K562 (cell line): ENCODE measurements around the gene MYBPH. TPM values are rescaled to one million over a fixed set of nuclear protein-coding genes. Genes with fewer than 3 reads are reported as not detected.

Source experiments
- ATAC-seq: fragments of 200-7000 bp; cut with Tn5 transposase; 3 replicates; pipeline ENCODE4 v1.9.1; 2020; ENCODE audit warnings: moderate library complexity
- BruUV-seq: library from RNA; stranded (reverse); fragments of 400-500 nt; replicated peaks from 2 replicates; lab custom pipeline; 2021; lab: Mats Ljungman, UMichigan
- CTCF ChIA-PET: fragments of 300-600 bp; formaldehyde crosslinking; extraction: SDS; loops from one replicate; lab custom pipeline; 2021; ENCODE audit warnings: low intra/inter-chr PET ratio; lab: Yijun Ruan, JAX
- POLR2A ChIA-PET: fragments of 300-600, 350-650 bp; sonication (Branson Sonifier 250); formaldehyde crosslinking; extraction: SDS; loops from one replicate; lab custom pipeline; 2021; ENCODE audit warnings: antibody characterized with exemption, inconsistent platforms; lab: Yijun Ruan, JAX
- DNase-seq, 4 experiments: peaks; one replicate each; pipeline versions ENCODE4 v3.0.0 to v3.0.0-alpha.2; 2011 to 2018; ENCODE audit warnings: low spot score in 3 of 4, mixed read lengths in 3 of 4; ENCODE audit errors: extremely low read depth in 1 of 4
- FAIRE-seq: peaks from 2 replicates; lab custom pipeline; 2011; peaks lifted over from hg19 to GRCh38; lab: Jason Lieb, UNC
- H2AFZ ChIP-seq: 2 replicates; pipeline ENCODE4 v1.6.0; 2011; ENCODE audit warnings: low read depth, low read length, control low read depth, inconsistent platforms
- H3K27ac ChIP-seq: fragments of 200-600 bp; 3 replicates; pipeline ENCODE4 v1.8.0; 2011; ENCODE audit warnings: low read depth, mild to moderate bottlenecking, control low read depth, inconsistent platforms, low read length, moderate library complexity, mixed read lengths; ENCODE audit errors: extremely low read depth
- H3K27me3 ChIP-seq, 2 experiments: fragments of 300-600 bp in 1 of 2; 2 replicates in 1 of 2; 3 replicates in 1 of 2; pipeline versions ENCODE4 v1.6.0 to v1.8.0; 2011; ENCODE audit warnings: inconsistent platforms in 2 of 2, low read length in 2 of 2, mild to moderate bottlenecking in 1 of 2, mixed read lengths in 1 of 2, moderate library complexity in 1 of 2; ENCODE audit not compliant: control insufficient read depth in 2 of 2, insufficient read depth in 2 of 2
- H3K36me3 ChIP-seq: fragments of 300-600 bp; 3 replicates; pipeline ENCODE4 v1.8.0; 2011; ENCODE audit warnings: mild to moderate bottlenecking, low read length, inconsistent platforms; ENCODE audit not compliant: control insufficient read depth, insufficient read depth
- H3K4me1 ChIP-seq, 2 experiments: fragments of 200-600 bp in 1 of 2; replicated peaks in 1 of 2; 2 replicates in 1 of 2; 3 replicates in 1 of 2; pipeline versions ENCODE4 v1.5.1 to v1.8.0; 2011; ENCODE audit warnings: inconsistent platforms in 2 of 2, low read length in 2 of 2, mild to moderate bottlenecking in 1 of 2, mixed read lengths in 1 of 2, moderate library complexity in 1 of 2; ENCODE audit not compliant: control insufficient read depth in 2 of 2, insufficient read depth in 2 of 2
- H3K4me2 ChIP-seq: 2 replicates; pipeline ENCODE4 v1.6.1; 2011; ENCODE audit warnings: low read length, control low read depth, inconsistent platforms, mixed read lengths; ENCODE audit not compliant: insufficient read depth
- H3K4me3 ChIP-seq: fragments of 200-600 bp; sonication (generic), shearing (Covaris generic); 2 replicates; pipeline ENCODE4 v1.5.1; 2016; ENCODE audit warnings: control low read depth, inconsistent platforms
- H3K79me2 ChIP-seq: fragments of 200-600 bp; 3 replicates; pipeline ENCODE4 v1.8.0; 2011; ENCODE audit warnings: low read length, inconsistent platforms; ENCODE audit not compliant: control insufficient read depth, insufficient read depth
- H3K9ac ChIP-seq, 2 experiments: 2 replicates each; pipeline versions ENCODE4 v1.6.0 to v1.6.1; 2011; ENCODE audit warnings: low read depth in 2 of 2, low read length in 2 of 2, control low read depth in 1 of 2, inconsistent platforms in 1 of 2, mild to moderate bottlenecking in 1 of 2, mixed read lengths in 1 of 2; ENCODE audit not compliant: insufficient read depth in 1 of 2
- H3K9me1 ChIP-seq: one replicate; pipeline ENCODE4 v1.6.0; 2011; ENCODE audit warnings: inconsistent platforms, mild to moderate bottlenecking, low read length, moderate library complexity; ENCODE audit not compliant: control insufficient read depth, insufficient read depth
- H3K9me3 ChIP-seq: replicated peaks from 2 replicates; pipeline ENCODE4 v1.5.1; 2011; ENCODE audit warnings: low read depth, low read length, inconsistent platforms; ENCODE audit not compliant: control insufficient read depth, insufficient read depth
- H4K20me1 ChIP-seq: replicated peaks from 2 replicates; pipeline ENCODE4 v1.6.1; 2011; ENCODE audit warnings: low read length, inconsistent platforms, mixed read lengths; ENCODE audit not compliant: control insufficient read depth, insufficient read depth
- BDP1 ChIP-seq: IDR thresholded peaks from 3 replicates; pipeline ENCODE4 v1.6.1; 2011; ENCODE audit not compliant: insufficient read length, insufficient read depth
- ELF4 ChIP-seq: fragments of 450-650 bp; formaldehyde crosslinking; IDR thresholded peaks from 2 replicates; pipeline ENCODE4 v1.4.0; 2022; ENCODE audit warnings: missing genetic modification characterization
- FOXK1 ChIP-seq: sonication (generic); formaldehyde crosslinking; IDR thresholded peaks from 2 replicates; pipeline ENCODE4 v1.8.0; 2022; ENCODE audit warnings: missing genetic modification reagents, mild to moderate bottlenecking, borderline replicate concordance
- FOXM1 ChIP-seq, 2 experiments: fragments of 450-650 bp in 1 of 2; sonication (generic) in 1 of 2; formaldehyde crosslinking in 1 of 2; IDR thresholded peaks; 2 replicates each; pipeline versions ENCODE4 v1.6.1 to v1.9.0; 2017 to 2022; ENCODE audit warnings: low read depth in 2 of 2, mild to moderate bottlenecking in 2 of 2, missing genetic modification reagents in 1 of 2, moderate library complexity in 1 of 2
- MAFK ChIP-seq: IDR thresholded peaks from 2 replicates; pipeline ENCODE4 v1.6.1; 2011; ENCODE audit warnings: low read length, improper control_type of control experiment
- XRCC3 ChIP-seq: fragments of 450-650 bp; IDR thresholded peaks from 2 replicates; pipeline ENCODE4 v1.6.1; 2017; ENCODE audit warnings: mild to moderate bottlenecking, moderate library complexity
- ZNF717 ChIP-seq: fragments of 250-450 bp; sonication (Bioruptor Pico); IDR thresholded peaks from 2 replicates; pipeline ENCODE4 v1.5.0; 2021
- WGBS: fragments of 100-300 bp; shearing (Covaris generic); methylation state at CpG from one replicate; pipeline ENCODE4 v1.1.6; 2016; ENCODE audit warnings: low coverage, mixed read lengths; ENCODE audit not compliant: insufficient coverage; ENCODE audit errors: missing lambda C conversion rate; 5-methylcytosine and 5-hydroxymethylcytosine counted together
- in situ Hi-C: fragments of 300-500 bp; cut with MboI; formaldehyde crosslinking; loops from 4 replicates; pipeline ENCODE4 v1.15.0; 2018; ENCODE audit warnings: inconsistent platforms, mixed read lengths
- intact Hi-C: fragments of 100-400 bp; cut with micrococcal nuclease; formaldehyde crosslinking; loops from 2 replicates; pipeline ENCODE4 v1.14.2; 2022
- polyA plus RNA-seq, 8 experiments: library from polyadenylated mRNA; depleted of rRNA in 4 of 8; stranded (reverse) in 5 of 8; unstranded in 3 of 8; fragments of >200 nt; fragmentation: Nextera tagmentation in 2 of 8; fragmentation: Illumina TruSeq in 1 of 8; extraction: Ambion mirVana in 2 of 8; extraction: Trizol in 1 of 8; gene quantifications; 2 replicates each; pipeline versions ENCODE4 v1.2.1 to v1.2.3, GENCODE V29; 2011 to 2014; ENCODE audit warnings: inconsistent platforms in 1 of 8, missing spikeins in 1 of 8
- total RNA-seq, 7 experiments: library from RNA; depleted of rRNA in 6 of 7; stranded (reverse); fragments of >200 nt in 6 of 7; fragmentation: Illumina TruSeq in 2 of 7; extraction: Trizol in 2 of 7; gene quantifications; 2 replicates each; pipeline versions ENCODE4 v1.2.1 to v1.2.3, GENCODE V29; 2011 to 2021; ENCODE audit warnings: low replicate concordance in 1 of 7
- TF ChIP-seq, protein P1 (sequence below): sonication (generic); formaldehyde crosslinking; IDR thresholded peaks from 2 replicates; pipeline ENCODE4 v1.8.0; 2022; ENCODE audit warnings: missing genetic modification reagents, mild to moderate bottlenecking, borderline replicate concordance
- TF ChIP-seq, protein P2 (sequence below): fragments of 250-450 bp; sonication (Bioruptor Pico); IDR thresholded peaks from 2 replicates; pipeline ENCODE4 v1.8.0; 2021; ENCODE audit warnings: borderline replicate concordance, mild to moderate bottlenecking, moderate library complexity; ENCODE audit not compliant: poor library complexity, severe bottlenecking
- TF ChIP-seq, protein P3 (sequence below): fragments of 250-450 bp; sonication (Bioruptor Pico); IDR thresholded peaks from 2 replicates; pipeline ENCODE4 v1.4.0; 2020
- TF ChIP-seq, protein P4 (sequence below): sonication (generic); formaldehyde crosslinking; IDR thresholded peaks from 2 replicates; pipeline ENCODE4 v1.9.0; 2022; ENCODE audit warnings: mild to moderate bottlenecking, missing genetic modification reagents

Gene MYBPH
- total and polyA plus RNA-seq, 9 of the 15 experiments (the other 6 are each of a cell fraction or from before 2014, with no cell fraction given) = 0.13 TPM; not detected in 8

DNA sequence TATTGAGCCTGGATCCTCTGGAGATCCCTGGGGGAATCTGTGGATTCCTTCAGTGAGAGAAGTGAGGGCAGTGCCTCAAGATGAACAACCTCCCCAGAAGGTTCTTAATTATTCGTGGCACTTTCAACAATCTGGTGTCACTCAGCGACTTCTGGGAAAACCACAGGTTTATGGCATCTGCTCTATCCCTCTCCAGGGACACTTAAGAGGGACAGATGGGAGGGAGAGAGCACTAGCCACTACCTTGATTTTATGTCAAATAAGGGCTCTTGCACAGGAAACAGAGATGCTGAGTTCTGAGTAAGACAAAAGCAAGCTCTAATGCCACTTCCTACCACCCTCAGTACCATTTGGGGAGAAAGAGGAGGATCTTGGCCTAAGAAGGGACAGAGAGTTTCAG is 32.1 kb upstream of the MYBPH start (continued):
- no peak for TF ChIP-seq FOXM1 (IDR thresholded peaks at IDR 0.05; ENCODE audit: low read depth)
- TF ChIP-seq FOXM1 (CRISPR knock-in tag; IDR thresholded peaks at IDR 0.05; ENCODE audit: low read depth) = no peak
- no peak for TF ChIP-seq BDP1
- TF ChIP-seq XRCC3 = no peak

DNA sequence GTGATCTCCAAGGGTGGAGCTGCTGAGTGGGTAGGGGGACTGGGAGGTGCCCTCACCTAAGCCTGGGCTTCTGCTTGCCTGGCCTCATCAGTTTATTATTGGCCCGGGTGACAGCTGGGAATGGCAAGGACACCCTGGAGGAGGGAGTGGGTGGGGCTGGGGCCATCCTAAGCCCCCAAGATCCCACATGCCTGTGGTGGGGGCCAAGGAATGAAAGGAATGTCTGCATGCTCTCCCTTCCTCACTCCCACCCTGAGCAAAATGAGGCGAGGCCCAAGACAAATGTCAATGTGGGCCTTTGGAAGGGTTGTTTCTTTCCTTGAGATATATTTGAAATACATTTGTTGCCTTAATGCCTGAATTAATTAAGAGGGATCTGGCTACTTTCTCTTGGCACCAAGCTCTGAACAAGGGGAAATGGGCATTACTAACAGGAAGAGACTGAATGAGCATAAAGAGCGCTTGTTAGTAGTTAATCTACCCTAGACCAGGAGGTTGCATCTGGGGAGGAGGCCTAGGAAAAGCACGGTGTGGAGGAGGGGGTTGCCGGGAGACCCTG is 30.6 kb upstream of the MYBPH start:
- in situ Hi-C loops = no loop called here
- Histone ChIP-seq H3K9me3 (no peaks in the 10 kb centered on the region), H2AFZ (no peak overlapping the region), H3K27ac (no peak overlapping the region), H3K36me3 (no peaks in the 10 kb centered on the region), H3K27me3 (peaks cover 21 to 41% of the 10 kb centered on the region in 2 experiments; a peak in 4 of 5 replicates), H3K9me1 (no peaks in the 10 kb centered on the region), H3K9ac (no peak overlapping the region), H3K4me1 (no peaks in the 10 kb centered on the region), H3K4me2 (no peak overlapping the region), H4K20me1 (no peaks in the 10 kb centered on the region), H3K79me2 (no peaks in the 10 kb centered on the region), H3K4me3 (no peak overlapping the region)
- DNase-seq (no peak), FAIRE-seq (no peak), ATAC-seq (no peak)
- BruUV-seq = no TSS peak
- CTCF ChIA-PET = no interaction called here
- POLR2A ChIA-PET = interaction anchor here (0.5 to 1.3 kb wide), 5 partner anchors 9 to 495 kb away, joined by 3 to 4 read pairs (median 3); no protein-coding TSS in a partner anchor
- intact Hi-C loops = no loop called here
- WGBS = 1% methylated on average over 5 of the region's 5 CpGs
- TF ChIP-seq FOXK1 (CRISPR knock-in tag) = no peak
- TF ChIP-seq, protein P1, sequence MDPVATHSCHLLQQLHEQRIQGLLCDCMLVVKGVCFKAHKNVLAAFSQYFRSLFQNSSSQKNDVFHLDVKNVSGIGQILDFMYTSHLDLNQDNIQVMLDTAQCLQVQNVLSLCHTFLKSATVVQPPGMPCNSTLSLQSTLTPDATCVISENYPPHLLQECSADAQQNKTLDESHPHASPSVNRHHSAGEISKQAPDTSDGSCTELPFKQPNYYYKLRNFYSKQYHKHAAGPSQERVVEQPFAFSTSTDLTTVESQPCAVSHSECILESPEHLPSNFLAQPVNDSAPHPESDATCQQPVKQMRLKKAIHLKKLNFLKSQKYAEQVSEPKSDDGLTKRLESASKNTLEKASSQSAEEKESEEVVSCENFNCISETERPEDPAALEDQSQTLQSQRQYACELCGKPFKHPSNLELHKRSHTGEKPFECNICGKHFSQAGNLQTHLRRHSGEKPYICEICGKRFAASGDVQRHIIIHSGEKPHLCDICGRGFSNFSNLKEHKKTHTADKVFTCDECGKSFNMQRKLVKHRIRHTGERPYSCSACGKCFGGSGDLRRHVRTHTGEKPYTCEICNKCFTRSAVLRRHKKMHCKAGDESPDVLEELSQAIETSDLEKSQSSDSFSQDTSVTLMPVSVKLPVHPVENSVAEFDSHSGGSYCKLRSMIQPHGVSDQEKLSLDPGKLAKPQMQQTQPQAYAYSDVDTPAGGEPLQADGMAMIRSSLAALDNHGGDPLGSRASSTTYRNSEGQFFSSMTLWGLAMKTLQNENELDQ (CRISPR knock-in tag) = no peak
- no peak for TF ChIP-seq MAFK
- TF ChIP-seq, protein P2, sequence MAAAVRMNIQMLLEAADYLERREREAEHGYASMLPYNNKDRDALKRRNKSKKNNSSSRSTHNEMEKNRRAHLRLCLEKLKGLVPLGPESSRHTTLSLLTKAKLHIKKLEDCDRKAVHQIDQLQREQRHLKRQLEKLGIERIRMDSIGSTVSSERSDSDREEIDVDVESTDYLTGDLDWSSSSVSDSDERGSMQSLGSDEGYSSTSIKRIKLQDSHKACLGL = no peak
- TF ChIP-seq, protein P3, sequence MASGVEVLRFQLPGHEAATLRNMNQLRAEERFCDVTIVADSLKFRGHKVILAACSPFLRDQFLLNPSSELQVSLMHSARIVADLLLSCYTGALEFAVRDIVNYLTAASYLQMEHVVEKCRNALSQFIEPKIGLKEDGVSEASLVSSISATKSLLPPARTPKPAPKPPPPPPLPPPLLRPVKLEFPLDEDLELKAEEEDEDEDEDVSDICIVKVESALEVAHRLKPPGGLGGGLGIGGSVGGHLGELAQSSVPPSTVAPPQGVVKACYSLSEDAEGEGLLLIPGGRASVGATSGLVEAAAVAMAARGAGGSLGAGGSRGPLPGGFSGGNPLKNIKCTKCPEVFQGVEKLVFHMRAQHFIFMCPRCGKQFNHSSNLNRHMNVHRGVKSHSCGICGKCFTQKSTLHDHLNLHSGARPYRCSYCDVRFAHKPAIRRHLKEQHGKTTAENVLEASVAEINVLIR = no peak
- TF ChIP-seq ELF4 (CRISPR knock-in tag) = no peak
- TF ChIP-seq ZNF717 (CRISPR knock-in tag) = no peak
- TF ChIP-seq, protein P4, sequence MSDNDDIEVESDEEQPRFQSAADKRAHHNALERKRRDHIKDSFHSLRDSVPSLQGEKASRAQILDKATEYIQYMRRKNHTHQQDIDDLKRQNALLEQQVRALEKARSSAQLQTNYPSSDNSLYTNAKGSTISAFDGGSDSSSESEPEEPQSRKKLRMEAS (CRISPR knock-in tag) = no peak
